CD4-positive, alpha-beta T cell treated with Interleukin-15 for 4 hours (primary cell): Measurements from ENCODE around the gene KRTAP10-6.
A peak's percentile ranks its signal among the peaks of the same experiment; 100 is the strongest.
"Not testable (repeated sequence)": the region's sequence is repeated elsewhere in the genome, so short reads cannot be mapped to it uniquely, and the experiment has no call there.

Experiments
- DNase-seq: peaks from one replicate; pipeline ENCODE4 v3.0.0-alpha.2; 2020; ENCODE audit warnings: low spot score

Gene KRTAP10-6

GRCh38 chr21:44557491-44558328 is 34.6 kb downstream of the KRTAP10-6 start:
- DNase-seq: no peak

- no peak for DNase-seq
Measured at GRCh38 chr21:44556879-44557278, 35.4 kb downstream of the KRTAP10-6 start.

- DNase-seq: no peak
Measured at GRCh38 chr21:44555200-44555875, 37.0 kb downstream of the KRTAP10-6 start.

GRCh38 chr21:44552681-44553080 is 39.6 kb downstream of the KRTAP10-6 start:
- no peak for DNase-seq

GRCh38 chr21:44552136-44552535 is 40.2 kb downstream of the KRTAP10-6 start:
- no peak for DNase-seq

- DNase-seq: no peak
Measured at GRCh38 chr21:44551340-44551961, 40.9 kb downstream of the KRTAP10-6 start, which contains the start of gene KRTAP10-2. Gene KRTAP10-2 (minus strand): TSS chr21:44551505. CDS start chr21:44551458, 47 bp downstream.

GRCh38 chr21:44550807-44551206 is 41.5 kb downstream of the KRTAP10-6 start:
- no peak for DNase-seq

GRCh38 chr21:44550285-44550684 is 42.0 kb downstream of the KRTAP10-6 start:
- DNase-seq: not testable (repeated sequence)

- DNase-seq: no peak
Measured at GRCh38 chr21:44549525-44550211, 42.6 kb downstream of the KRTAP10-6 start.

- DNase-seq: no peak
Measured at GRCh38 chr21:44548922-44549321, 43.4 kb downstream of the KRTAP10-6 start.

- no peak for DNase-seq
Measured at GRCh38 chr21:44548381-44548780, 43.9 kb downstream of the KRTAP10-6 start.

GRCh38 chr21:44547656-44548331 is 44.5 kb downstream of the KRTAP10-6 start:
- peak; percentile 37 for DNase-seq

- DNase-seq: no peak
Measured at GRCh38 chr21:44544566-44544965, 47.7 kb downstream of the KRTAP10-6 start.

- no peak for DNase-seq
Measured at GRCh38 chr21:44542716-44543115, 49.6 kb downstream of the KRTAP10-6 start.
